Lung (tissue), 12 donors: ENCODE data around the gene MAP9. TPM values are rescaled to one million over a fixed set of nuclear protein-coding genes. Genes with fewer than 3 reads are reported as not detected.

Source experiments
- ATAC-seq: fragments of 200-7000 bp; cut with Tn5 transposase; one replicate; pipeline ENCODE4 v1.9.1; 2020; ENCODE audit warnings: moderate number of reproducible peaks; ENCODE audit not compliant: insufficient read depth, low FRiP score
- DNase-seq, 3 donors: peaks; one replicate each; pipeline ENCODE4 v3.0.0-alpha.2; 2013 to 2017
- H3K27ac ChIP-seq, 2 donors: one replicate each; pipeline ENCODE4 v1.5.1; 2013; ENCODE audit warnings: mild to moderate bottlenecking in 2 of 2, moderate library complexity in 2 of 2, control low read depth in 1 of 2, inconsistent platforms in 1 of 2, low read depth in 1 of 2, low read length in 1 of 2
- H3K27me3 ChIP-seq, 3 donors: one replicate each; pipeline ENCODE4 v1.5.1; 2013; ENCODE audit warnings: low read length in 2 of 3; ENCODE audit not compliant: control insufficient read depth in 3 of 3, insufficient read depth in 3 of 3
- H3K36me3 ChIP-seq, 4 donors: one replicate each; pipeline ENCODE4 v1.5.1; 2013; ENCODE audit warnings: low read length in 4 of 4, mild to moderate bottlenecking in 1 of 4, moderate library complexity in 1 of 4; ENCODE audit not compliant: control insufficient read depth in 4 of 4, insufficient read depth in 4 of 4
- H3K4me1 ChIP-seq, 5 donors: one replicate each; pipeline ENCODE4 v1.5.1; 2013; ENCODE audit warnings: low read length in 5 of 5, mild to moderate bottlenecking in 2 of 5, moderate library complexity in 1 of 5; ENCODE audit not compliant: control insufficient read depth in 5 of 5, insufficient read depth in 5 of 5
- H3K4me3 ChIP-seq: one replicate; pipeline ENCODE4 v1.5.1; 2013; ENCODE audit warnings: mild to moderate bottlenecking, control low read depth, moderate library complexity
- H3K9ac ChIP-seq, 2 donors: one replicate each; pipeline ENCODE4 v1.5.1; 2013; ENCODE audit warnings: low read length in 2 of 2, control low read depth in 1 of 2; ENCODE audit not compliant: insufficient read depth in 1 of 2
- H3K9me3 ChIP-seq, 4 donors: one replicate each; pipeline ENCODE4 v1.5.1; 2013; ENCODE audit warnings: low read length in 3 of 4, mild to moderate bottlenecking in 1 of 4, moderate library complexity in 1 of 4; ENCODE audit not compliant: control insufficient read depth in 4 of 4, insufficient read depth in 3 of 4
- CTCF ChIP-seq: IDR thresholded peaks from 2 replicates; pipeline ENCODE4 v1.5.1; 2012; ENCODE audit warnings: mild to moderate bottlenecking; ENCODE audit errors: control extremely low read depth, extremely low read depth
- WGBS, 2 donors: extraction: QIAGEN DNeasy Blood & Tissue Kit; methylation state at CpG; one replicate each; pipeline ENCODE4 v1.1.7; 2013; 5-methylcytosine and 5-hydroxymethylcytosine counted together
- polyA plus RNA-seq, 2 donors: library from polyadenylated mRNA; stranded (reverse); fragments of 200-250 nt; gene quantifications; one replicate each; pipeline ENCODE4 v1.2.1, GENCODE V29; 2013
- total RNA-seq, 2 donors: library from RNA; depleted of rRNA in 1 of 2; stranded (reverse); fragments of >200 nt in 1 of 2; gene quantifications; one replicate each; pipeline ENCODE4 v1.2.1, GENCODE V29; 2014 to 2021
- donor health status: control.
- donor health status: control.
- donor health status: Bipolar disorder and iron deficiency.
- donor health status: healthy.
- donor health status: DM: yes; HTN: yes; CAD: no.

The MAP9 gene
- total and polyA plus RNA-seq, 4 donors: 5.1 to 31.5 (median 11.9) TPM

DNA sequence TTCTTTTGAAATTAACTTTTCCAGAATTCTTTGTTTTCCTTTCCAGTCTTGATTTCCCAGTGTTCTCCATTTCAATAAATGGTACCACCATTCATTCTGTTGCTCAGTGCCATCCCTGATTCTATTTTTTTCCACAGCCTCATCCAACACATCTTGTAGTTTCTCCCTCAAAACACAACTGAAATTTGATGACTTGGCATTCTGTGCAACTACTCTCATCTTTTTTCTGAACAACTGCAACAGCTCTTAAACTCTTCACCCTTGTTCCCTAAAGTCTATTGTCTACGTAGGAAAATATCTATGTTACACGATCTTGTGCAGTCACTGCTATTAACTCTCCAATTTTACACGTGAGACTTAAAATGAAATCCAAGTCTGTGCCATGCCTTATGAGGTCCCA lies 40.5 kb downstream of the MAP9 start:
- DNase-seq: no peak
- no peak for TF ChIP-seq CTCF
- ATAC-seq: no peak
- Histone ChIP-seq H3K27me3 (no peaks in the 10 kb centered on the region), H3K4me1 (no peaks in the 10 kb centered on the region), H3K4me3 (no peak overlapping the region), H3K36me3 (no peaks in the 10 kb centered on the region), H3K27ac (no peak overlapping the region), H3K9me3 (peaks cover 0 to 7% (median 0%) of the 10 kb centered on the region in 4 donors), H3K9ac (no peak overlapping the region)
- 85 to 89% methylated on average over 3 of the region's 3 CpGs for WGBS, 2 donors

- ATAC-seq (no peak), DNase-seq (no peak)
- Histone ChIP-seq H3K4me3 (no peak overlapping the region), H3K27ac (no peak overlapping the region), H3K27me3 (no peaks in the 10 kb centered on the region), H3K9ac (no peak overlapping the region), H3K4me1 (no peaks in the 10 kb centered on the region), H3K9me3 (no peaks in the 10 kb centered on the region), H3K36me3 (no peaks in the 10 kb centered on the region)
- TF ChIP-seq CTCF: no peak
Measured at GRCh38 chr4:155331478-155331877, 45.3 kb downstream of the MAP9 start.

DNA sequence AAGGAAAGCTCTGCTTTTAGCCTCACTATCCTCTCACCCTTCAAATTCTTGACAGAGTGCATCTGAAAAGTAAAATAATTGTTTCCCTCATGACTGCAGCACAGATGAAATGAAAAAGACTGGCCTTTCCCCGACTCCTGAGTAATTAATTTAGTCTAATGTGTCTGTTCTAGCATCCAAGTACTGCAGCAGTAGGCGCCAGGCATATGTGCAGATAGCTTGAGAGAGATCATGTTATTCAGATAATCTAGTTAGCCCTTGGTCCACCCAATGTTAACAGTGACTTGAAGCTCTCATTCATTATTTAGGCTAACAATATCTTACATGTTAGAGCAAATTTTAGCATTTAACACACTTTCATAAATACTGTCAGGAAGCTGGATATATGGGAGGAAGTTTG lies 54.0 kb downstream of the MAP9 start:
- no peak for TF ChIP-seq CTCF
- Histone ChIP-seq H3K9ac (no peak overlapping the region), H3K9me3 (no peaks in the 10 kb centered on the region), H3K27me3 (no peaks in the 10 kb centered on the region), H3K27ac (no peak overlapping the region), H3K4me3 (no peak overlapping the region), H3K36me3 (no peaks in the 10 kb centered on the region), H3K4me1 (no peaks in the 10 kb centered on the region)
- DNase-seq (no peak), ATAC-seq (no peak)
- 73 to 77% methylated on average over 2 of the region's 2 CpGs for WGBS, 2 donors

DNA sequence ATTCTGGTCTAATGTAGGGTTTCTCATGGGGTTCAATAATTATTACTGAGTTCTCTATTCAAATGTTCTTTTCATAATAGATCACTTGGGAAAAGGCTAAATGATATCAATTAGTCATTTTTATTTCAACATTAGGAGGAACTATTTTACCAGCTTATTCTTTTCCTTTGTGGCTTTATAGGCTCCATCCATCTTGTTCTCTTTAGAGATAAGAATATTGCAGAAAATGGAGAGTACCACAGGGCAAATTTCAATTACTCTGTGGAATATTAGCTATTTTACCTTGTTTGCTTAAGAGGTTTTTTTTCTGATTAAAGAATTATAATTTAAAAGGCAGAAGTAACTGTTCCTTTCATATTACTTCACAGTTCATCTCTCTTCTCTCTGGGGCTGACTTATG lies 55.8 kb downstream of the MAP9 start:
- no peaks in the 10 kb centered on the region for H3K9me3 ChIP-seq
- ATAC-seq: no peak
- no peak for TF ChIP-seq CTCF
- H3K36me3 ChIP-seq: no peaks in the 10 kb centered on the region
- DNase-seq: no peak
- no peaks in the 10 kb centered on the region for H3K27me3 ChIP-seq
- H3K4me3 ChIP-seq: no peak overlapping the region
- H3K9ac ChIP-seq: no peak overlapping the region
- no peak overlapping the region for H3K27ac ChIP-seq
- no peaks in the 10 kb centered on the region for H3K4me1 ChIP-seq
